ENCODE data around the gene CEP250. TPM values are rescaled to one million over a fixed set of nuclear protein-coding genes. Genes with fewer than 3 reads are reported as not detected.

Gene CEP250
- total and polyA plus RNA-seq, 2 of the 4 experiments (the other 2 are of a cell fraction), result 22.7 to 35.1 TPM

- no peaks in the 10 kb centered on the region for H3K9me3 ChIP-seq (ENCODE audit: control insufficient read depth, insufficient read depth, low read length)
- ChIA-PET CTCF (interaction anchor here (0.9 to 1.0 kb wide), 2 partner anchors 64 to 94 kb away, joined by 3 read pairs; no protein-coding TSS in a partner anchor), POLR2A (ENCODE audit: unreplicated experiment) (no interaction called here)
- ATAC-seq (ENCODE audit: low read depth) (no peak), DNase-seq (no peak)
- H2AK9ac ChIP-seq (replicated peaks; ENCODE audit: low read depth, low read length, poor library complexity), result no peak overlapping the region
- 86% methylated on average over 1 of the region's 10 CpGs; no CpG with 5 or more reads in 1 of the 2 experiments for WGBS, 2 experiments (ENCODE audit: extremely low coverage in 2 of 2, insufficient read length in 1 of 2)
- no peak overlapping the region for H2BK15ac ChIP-seq (ENCODE audit: low read depth, low read length)
- H3K4me2 ChIP-seq (ENCODE audit: low read depth, low read length), result no peak overlapping the region
- H3K9me1 ChIP-seq (ENCODE audit: insufficient read depth, low read length), result no peaks in the 10 kb centered on the region
- no peak overlapping the region for H3K27ac ChIP-seq (ENCODE audit: insufficient read depth, low read length)
- TF ChIP-seq CEBPB (IDR thresholded peaks at IDR 0.05; ENCODE audit: low read depth, low read length), result no peak
- no peak for TF ChIP-seq MAFK (IDR thresholded peaks at IDR 0.05; ENCODE audit: low read depth, low read length)
- TF ChIP-seq MAZ (IDR thresholded peaks at IDR 0.05; ENCODE audit: borderline replicate concordance, low read depth, low read length), result no peak
- no peak for TF ChIP-seq BHLHE40 (IDR thresholded peaks at IDR 0.05; ENCODE audit: low read depth, low read length)
- no peak for TF ChIP-seq POLR2A (IDR thresholded peaks at IDR 0.05; ENCODE audit: low read depth, low read length)
- H4K5ac ChIP-seq (ENCODE audit: low read depth, low read length), result no peak overlapping the region
- H4K20me1 ChIP-seq (ENCODE audit: insufficient read depth, low read length), result no peaks in the 10 kb centered on the region
- no peak overlapping the region for H2AFZ ChIP-seq (replicated peaks; ENCODE audit: low read length, poor library complexity)
- no peak overlapping the region for H4K91ac ChIP-seq (ENCODE audit: insufficient read depth, low read depth, low read length)
- H3K9ac ChIP-seq (ENCODE audit: low read depth, low read length), result no peak overlapping the region
- peaks cover 2% of the 10 kb centered on the region for H3K4me1 ChIP-seq (ENCODE audit: control insufficient read depth, insufficient read depth, low read length)
- peaks cover 14% of the 10 kb centered on the region for H3K36me3 ChIP-seq (ENCODE audit: control insufficient read depth, insufficient read depth, low read length)
- no peak overlapping the region for H3K4me3 ChIP-seq (ENCODE audit: insufficient read depth, low read depth, low read length)
- no peak overlapping the region for H3K23ac ChIP-seq (ENCODE audit: low read depth, low read length)
- in situ Hi-C loops (cut with MboI; ENCODE audit: low sequenced_read_pairs), result no loop called here
- H2BK5ac ChIP-seq (ENCODE audit: low read depth, low read length, poor library complexity, severe bottlenecking), result no peak overlapping the region
- H3K27me3 ChIP-seq (ENCODE audit: control insufficient read depth, insufficient read depth, low read length), result no peaks in the 10 kb centered on the region
- no peak overlapping the region for H3K18ac ChIP-seq (ENCODE audit: low read depth, low read length)
- dilution Hi-C loops (cut with HindIII; ENCODE audit: low sequenced_read_pairs, unreplicated experiment), result no loop called here
- intact Hi-C loops (cut with micrococcal nuclease), result loop anchor here (10.0 kb wide), 1 partner anchor 102 kb away; the partner anchor contains the start of genes CPNE1 and RBM12
- no TSS peak for BruUV-seq (replicated peaks)
- no peak overlapping the region for H3K56ac ChIP-seq (ENCODE audit: extremely low read depth, insufficient read depth, low read length)
- no peak overlapping the region for H3K4ac ChIP-seq (ENCODE audit: low read depth, low read length)
- no peak overlapping the region for H2AK5ac ChIP-seq (ENCODE audit: low read depth, low read length)
- no peak overlapping the region for H2BK20ac ChIP-seq (ENCODE audit: low read depth, low read length)
- H3K14ac ChIP-seq (replicated peaks; ENCODE audit: low read depth, low read length), result no peak overlapping the region
- H3K79me1 ChIP-seq (ENCODE audit: low read depth in 1 of 2, low read length in 2 of 2), result no peaks in the 10 kb centered on the region
- no peak overlapping the region for H4K8ac ChIP-seq (ENCODE audit: low read depth in 2 of 2, low read length in 2 of 2)
- H2BK120ac ChIP-seq (ENCODE audit: low read depth, low read length), result no peak overlapping the region
Measured at GRCh38 chr20:35562541-35563110, 107.2 kb downstream of the CEP250 start.
